K562 (cell line): Measurements from ENCODE around the gene UQCRH. TPM values are rescaled to one million over a fixed set of nuclear protein-coding genes. Genes with fewer than 3 reads are reported as not detected.

Experiments used
- CBFB ChIP-seq: sonication (generic); formaldehyde crosslinking; IDR thresholded peaks from 2 replicates; pipeline ENCODE4 v1.4.0; 2020; ENCODE audit warnings: mild to moderate bottlenecking, missing genetic modification reagents
- DEAF1 ChIP-seq: fragments of 450-650 bp; formaldehyde crosslinking; IDR thresholded peaks from 2 replicates; pipeline ENCODE4 v1.4.0; 2020; ENCODE audit warnings: mild to moderate bottlenecking, moderate library complexity
- EWSR1 ChIP-seq: fragments of 450-650 bp; IDR thresholded peaks from 2 replicates; pipeline ENCODE4 v1.6.1; 2018; ENCODE audit warnings: borderline replicate concordance, mild to moderate bottlenecking, low read depth, moderate library complexity; ENCODE audit not compliant: partially characterized antibody
- HNRNPH1 ChIP-seq: fragments of 200-400 bp; formaldehyde crosslinking; optimal IDR thresholded peaks from 2 replicates; pipeline ENCODE3; 2017; ENCODE audit warnings: low read depth, mild to moderate bottlenecking, low read length, moderate library complexity
- POLR2G ChIP-seq: fragments of 200-400 bp; formaldehyde crosslinking; IDR thresholded peaks from 2 replicates; pipeline ENCODE4 v1.6.1; 2017; ENCODE audit warnings: low read depth, mild to moderate bottlenecking, antibody characterized with exemption, low read length, moderate library complexity
- SMAD4 ChIP-seq: fragments of 250-450 bp; sonication (Bioruptor Pico); conservative IDR thresholded peaks from 2 replicates; pipeline ENCODE4 v1.8.0; 2021; ENCODE audit warnings: inconsistent platforms, mild to moderate bottlenecking, moderate library complexity
- TAF7 ChIP-seq: fragments of 450-650 bp; IDR thresholded peaks from 2 replicates; pipeline ENCODE4 v1.6.1; 2016; ENCODE audit warnings: missing genetic modification characterization, missing compliant biosample characterization
- TARDBP ChIP-seq: fragments of 450-650 bp; IDR thresholded peaks from 2 replicates; pipeline ENCODE4 v1.6.1; 2016
- THRAP3 ChIP-seq: fragments of 450-650 bp; IDR thresholded peaks from 2 replicates; pipeline ENCODE4 v1.6.1; 2016; ENCODE audit warnings: mild to moderate bottlenecking, inconsistent platforms, borderline replicate concordance
- ZNF583 ChIP-seq: fragments of 250-450 bp; sonication (Bioruptor Pico); IDR thresholded peaks from 2 replicates; pipeline ENCODE4 v1.4.0; 2020
- polyA plus RNA-seq, 8 experiments: library from polyadenylated mRNA; depleted of rRNA in 4 of 8; stranded (reverse) in 5 of 8; unstranded in 3 of 8; fragments of >200 nt; fragmentation: Nextera tagmentation in 2 of 8; fragmentation: Illumina TruSeq in 1 of 8; extraction: Ambion mirVana in 2 of 8; extraction: Trizol in 1 of 8; gene quantifications; 2 replicates each; pipeline versions ENCODE4 v1.2.1 to v1.2.3, GENCODE V29; 2011 to 2014; ENCODE audit warnings: inconsistent platforms in 1 of 8, missing spikeins in 1 of 8
- total RNA-seq, 7 experiments: library from RNA; depleted of rRNA in 6 of 7; stranded (reverse); fragments of >200 nt in 6 of 7; fragmentation: Illumina TruSeq in 2 of 7; extraction: Trizol in 2 of 7; gene quantifications; 2 replicates each; pipeline versions ENCODE4 v1.2.1 to v1.2.3, GENCODE V29; 2011 to 2021; ENCODE audit warnings: low replicate concordance in 1 of 7
- TF ChIP-seq, protein P1 (sequence below): fragments of 450-650 bp; IDR thresholded peaks from 2 replicates; pipeline ENCODE4 v1.6.1; 2016; ENCODE audit warnings: low read depth
- TF ChIP-seq, protein P2 (sequence below): sonication (generic); formaldehyde crosslinking; IDR thresholded peaks from 2 replicates; pipeline ENCODE4 v1.4.0; 2020; ENCODE audit warnings: mild to moderate bottlenecking, missing genetic modification reagents

Gene UQCRH
- total and polyA plus RNA-seq, 9 of the 15 experiments (the other 6 are each of a cell fraction or from before 2014, with no cell fraction given): 1,267 to 5,184 (median 2,410) TPM

DNA sequence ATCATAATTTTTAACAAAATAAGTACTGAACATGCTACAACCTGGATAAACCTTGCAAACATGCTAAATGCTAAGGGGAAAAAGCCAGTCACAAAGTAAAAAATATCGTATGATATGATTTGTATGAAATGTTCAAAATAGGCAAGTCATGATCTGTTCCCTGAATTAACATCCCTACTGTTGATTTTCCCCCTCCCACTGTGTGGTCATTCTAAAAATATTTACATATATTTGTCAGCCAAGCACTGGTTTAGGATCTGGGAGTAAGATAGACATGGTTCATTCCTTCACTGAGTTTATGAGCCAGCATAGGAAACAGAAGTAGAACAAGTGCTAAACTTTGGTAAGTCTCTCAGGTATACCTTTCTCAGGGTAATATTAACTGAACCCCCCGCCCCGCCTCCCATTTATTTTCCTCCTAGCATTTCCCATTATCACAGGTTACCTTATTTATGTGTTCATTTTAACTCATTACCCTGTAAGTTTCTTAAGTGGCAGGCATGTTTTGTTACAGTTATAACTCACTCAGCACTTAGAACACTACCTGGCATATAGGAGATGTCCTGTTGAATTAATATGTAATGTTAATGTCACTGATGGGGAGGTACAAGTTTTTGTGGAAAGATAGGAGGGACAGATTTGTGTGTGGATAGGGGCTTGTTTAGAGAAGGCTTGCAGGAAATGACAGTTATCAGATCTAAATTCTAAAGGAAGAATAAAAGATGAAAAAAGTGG lies 12.3 kb downstream of the UQCRH start (continued):
- TF ChIP-seq, protein P1, sequence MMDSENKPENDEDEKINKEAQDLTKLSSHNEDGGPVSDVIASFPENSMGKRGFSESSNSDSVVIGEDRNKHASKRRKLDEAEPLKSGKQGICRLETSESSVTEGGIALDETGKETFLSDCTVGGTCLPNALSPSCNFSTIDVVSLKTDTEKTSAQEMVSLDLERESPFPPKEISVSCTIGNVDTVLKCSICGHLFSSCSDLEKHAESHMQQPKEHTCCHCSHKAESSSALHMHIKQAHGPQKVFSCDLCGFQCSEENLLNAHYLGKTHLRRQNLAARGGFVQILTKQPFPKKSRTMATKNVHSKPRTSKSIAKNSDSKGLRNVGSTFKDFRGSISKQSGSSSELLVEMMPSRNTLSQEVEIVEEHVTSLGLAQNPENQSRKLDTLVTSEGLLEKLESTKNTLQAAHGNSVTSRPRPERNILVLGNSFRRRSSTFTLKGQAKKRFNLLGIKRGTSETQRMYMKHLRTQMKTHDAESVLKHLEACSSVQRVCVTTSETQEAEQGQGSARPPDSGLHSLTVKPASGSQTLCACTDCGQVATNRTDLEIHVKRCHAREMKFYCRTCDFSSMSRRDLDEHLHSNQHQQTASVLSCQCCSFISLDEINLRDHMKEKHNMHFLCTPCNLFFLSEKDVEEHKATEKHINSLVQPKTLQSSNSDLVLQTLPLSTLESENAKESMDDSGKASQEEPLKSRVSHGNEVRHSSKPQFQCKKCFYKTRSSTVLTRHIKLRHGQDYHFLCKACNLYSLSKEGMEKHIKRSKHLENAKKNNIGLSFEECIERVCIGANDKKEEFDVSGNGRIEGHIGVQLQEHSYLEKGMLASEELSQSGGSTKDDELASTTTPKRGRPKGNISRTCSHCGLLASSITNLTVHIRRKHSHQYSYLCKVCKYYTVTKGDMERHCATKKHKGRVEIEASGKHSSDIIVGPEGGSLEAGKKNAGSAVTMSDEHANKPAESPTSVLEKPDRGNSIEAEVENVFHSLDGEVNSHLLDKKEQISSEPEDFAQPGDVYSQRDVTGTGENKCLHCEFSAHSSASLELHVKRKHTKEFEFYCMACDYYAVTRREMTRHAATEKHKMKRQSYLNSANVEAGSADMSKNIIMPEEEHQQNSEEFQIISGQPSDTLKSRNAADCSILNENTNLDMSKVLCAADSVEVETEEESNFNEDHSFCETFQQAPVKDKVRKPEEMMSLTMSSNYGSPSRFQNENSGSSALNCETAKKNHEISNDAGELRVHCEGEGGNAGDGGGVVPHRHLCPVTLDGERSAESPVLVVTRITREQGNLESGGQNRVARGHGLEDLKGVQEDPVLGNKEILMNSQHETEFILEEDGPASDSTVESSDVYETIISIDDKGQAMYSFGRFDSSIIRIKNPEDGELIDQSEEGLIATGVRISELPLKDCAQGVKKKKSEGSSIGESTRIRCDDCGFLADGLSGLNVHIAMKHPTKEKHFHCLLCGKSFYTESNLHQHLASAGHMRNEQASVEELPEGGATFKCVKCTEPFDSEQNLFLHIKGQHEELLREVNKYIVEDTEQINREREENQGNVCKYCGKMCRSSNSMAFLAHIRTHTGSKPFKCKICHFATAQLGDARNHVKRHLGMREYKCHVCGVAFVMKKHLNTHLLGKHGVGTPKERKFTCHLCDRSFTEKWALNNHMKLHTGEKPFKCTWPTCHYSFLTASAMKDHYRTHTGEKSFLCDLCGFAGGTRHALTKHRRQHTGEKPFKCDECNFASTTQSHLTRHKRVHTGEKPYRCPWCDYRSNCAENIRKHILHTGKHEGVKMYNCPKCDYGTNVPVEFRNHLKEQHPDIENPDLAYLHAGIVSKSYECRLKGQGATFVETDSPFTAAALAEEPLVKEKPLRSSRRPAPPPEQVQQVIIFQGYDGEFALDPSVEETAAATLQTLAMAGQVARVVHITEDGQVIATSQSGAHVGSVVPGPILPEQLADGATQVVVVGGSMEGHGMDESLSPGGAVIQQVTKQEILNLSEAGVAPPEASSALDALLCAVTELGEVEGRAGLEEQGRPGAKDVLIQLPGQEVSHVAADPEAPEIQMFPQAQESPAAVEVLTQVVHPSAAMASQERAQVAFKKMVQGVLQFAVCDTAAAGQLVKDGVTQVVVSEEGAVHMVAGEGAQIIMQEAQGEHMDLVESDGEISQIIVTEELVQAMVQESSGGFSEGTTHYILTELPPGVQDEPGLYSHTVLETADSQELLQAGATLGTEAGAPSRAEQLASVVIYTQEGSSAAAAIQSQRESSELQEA: no peak
- TF ChIP-seq TAF7 (tag) (no peak), EWSR1 (peak; percentile 61), SMAD4 (CRISPR knock-in tag) (no peak), ZNF583 (CRISPR knock-in tag) (no peak), CBFB (no peak), DEAF1 (no peak), POLR2G (0 out of 2 replicates have a peak, but pooled peaks have one; percentile 45), HNRNPH1 (no peak), THRAP3 (0 out of 2 replicates have a peak, but pooled peaks have one; percentile 32), TARDBP (no peak)
- TF ChIP-seq, protein P2, sequence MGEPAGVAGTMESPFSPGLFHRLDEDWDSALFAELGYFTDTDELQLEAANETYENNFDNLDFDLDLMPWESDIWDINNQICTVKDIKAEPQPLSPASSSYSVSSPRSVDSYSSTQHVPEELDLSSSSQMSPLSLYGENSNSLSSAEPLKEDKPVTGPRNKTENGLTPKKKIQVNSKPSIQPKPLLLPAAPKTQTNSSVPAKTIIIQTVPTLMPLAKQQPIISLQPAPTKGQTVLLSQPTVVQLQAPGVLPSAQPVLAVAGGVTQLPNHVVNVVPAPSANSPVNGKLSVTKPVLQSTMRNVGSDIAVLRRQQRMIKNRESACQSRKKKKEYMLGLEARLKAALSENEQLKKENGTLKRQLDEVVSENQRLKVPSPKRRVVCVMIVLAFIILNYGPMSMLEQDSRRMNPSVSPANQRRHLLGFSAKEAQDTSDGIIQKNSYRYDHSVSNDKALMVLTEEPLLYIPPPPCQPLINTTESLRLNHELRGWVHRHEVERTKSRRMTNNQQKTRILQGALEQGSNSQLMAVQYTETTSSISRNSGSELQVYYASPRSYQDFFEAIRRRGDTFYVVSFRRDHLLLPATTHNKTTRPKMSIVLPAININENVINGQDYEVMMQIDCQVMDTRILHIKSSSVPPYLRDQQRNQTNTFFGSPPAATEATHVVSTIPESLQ: no peak
